ENCODE measurements around the gene BMP8B.

- TF ChIP-seq CTCF (IDR thresholded peaks at IDR 0.05 in 4 of 5, conservative IDR thresholded peaks at IDR 0.05 in 1 of 5) (no peak), POLR2A (IDR thresholded peaks at IDR 0.05) (no peak)
Measured at GRCh38 chr1:39721664-39722063, 67.0 kb downstream of the BMP8B start.

Data from gastrocnemius medialis (tissue), 4 donors.